Measurements from ENCODE around the gene ACVR2B.

ACVR2B gene

DNA sequence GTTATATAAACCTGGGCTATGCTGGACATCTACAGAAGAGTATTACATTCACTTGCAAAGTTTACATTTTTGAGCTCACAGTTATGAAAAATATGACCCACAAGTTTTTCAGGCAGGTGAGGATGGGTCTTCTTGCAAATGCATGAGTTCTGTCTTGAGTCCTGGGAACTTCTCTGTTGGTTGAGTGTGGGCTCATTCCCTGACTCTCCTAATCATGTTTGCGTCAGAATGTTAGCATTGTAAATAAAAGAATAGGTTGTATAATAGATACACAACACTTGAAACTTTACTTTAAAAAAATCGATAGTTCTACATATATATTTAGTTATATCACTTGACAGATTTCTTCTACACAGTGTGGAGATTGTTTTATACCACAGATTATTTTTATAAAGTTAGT lies 35.3 kb downstream of the ACVR2B start:
- no peak for DNase-seq (ENCODE audit: low spot score)

DNA sequence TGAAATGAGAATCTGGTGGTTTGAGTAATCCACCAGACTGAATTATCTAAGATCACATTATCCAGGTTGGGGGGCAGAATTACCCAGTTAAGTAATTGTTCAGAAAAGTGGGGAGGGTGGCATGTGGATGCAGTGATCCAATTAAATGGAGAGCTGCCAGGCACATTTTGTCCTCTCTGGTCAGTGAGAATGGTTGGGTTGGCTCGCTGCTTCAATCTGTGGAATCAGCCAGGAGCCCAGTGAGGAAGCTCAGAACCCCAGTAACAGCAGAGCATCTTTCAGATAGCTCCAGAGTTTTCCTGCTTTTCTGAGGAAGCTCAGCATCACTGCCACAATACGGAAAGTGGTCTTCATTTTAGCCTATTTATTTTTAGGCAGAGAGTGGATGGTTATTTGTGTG lies 36.1 kb downstream of the ACVR2B start:
- DNase-seq (ENCODE audit: low spot score) = no peak

DNA sequence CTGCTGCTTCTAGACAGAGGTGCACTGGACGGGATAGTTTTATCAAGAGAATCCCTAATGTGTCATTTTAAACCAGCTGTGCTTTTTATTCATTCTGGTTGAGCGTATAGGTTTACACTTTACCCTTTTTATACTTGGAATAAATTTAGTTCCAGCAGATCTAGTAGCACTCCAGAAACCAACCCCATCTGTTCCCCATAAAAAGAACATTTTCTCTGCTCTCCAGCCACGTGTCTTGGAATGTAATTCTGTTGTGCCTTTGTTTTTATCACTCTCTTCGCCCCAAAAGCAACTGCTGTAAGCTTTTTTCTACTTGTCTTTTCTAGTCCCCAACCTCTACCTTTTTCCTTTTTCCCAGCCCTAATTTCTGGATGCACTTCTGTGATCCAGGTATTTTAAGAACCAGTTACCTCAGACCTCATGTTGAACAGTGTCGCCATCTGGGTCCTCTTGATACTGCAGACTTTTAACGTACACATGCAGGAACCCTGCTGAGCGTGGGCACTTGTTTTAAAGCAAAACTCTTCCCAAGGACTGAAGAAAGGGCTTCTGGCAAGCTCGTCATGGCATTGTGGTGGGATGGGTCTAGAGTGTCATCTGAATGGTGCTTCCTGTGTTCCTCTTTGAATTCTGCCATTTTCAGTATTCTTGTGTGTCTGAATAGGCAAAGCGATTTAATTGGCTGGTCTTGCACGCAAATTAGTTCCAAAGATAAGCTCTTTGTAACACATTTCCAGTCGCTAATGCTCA lies 36.8 kb downstream of the ACVR2B start:
- DNase-seq (ENCODE audit: low spot score) = no peak

DNA sequence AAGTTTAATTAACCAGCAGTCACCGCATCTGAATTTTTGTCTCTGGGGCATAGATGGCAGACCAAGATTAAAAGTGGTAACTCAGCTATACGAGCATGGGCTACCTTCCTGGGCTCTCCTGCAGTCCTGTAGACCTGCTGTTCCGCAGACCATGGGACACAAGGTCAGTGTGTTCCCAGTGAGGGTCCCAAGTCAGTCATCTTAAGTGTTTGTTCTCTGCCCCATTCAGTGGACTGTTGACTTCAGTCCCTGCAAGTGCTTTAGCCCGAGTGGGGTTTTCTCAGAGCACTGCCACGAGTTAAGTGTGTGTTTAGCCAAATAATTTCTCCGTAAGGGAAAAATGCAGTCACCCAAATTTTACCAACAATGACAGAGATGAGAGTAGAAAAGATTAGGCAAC lies 37.5 kb downstream of the ACVR2B start:
- no peak for DNase-seq (ENCODE audit: low spot score)

DNA sequence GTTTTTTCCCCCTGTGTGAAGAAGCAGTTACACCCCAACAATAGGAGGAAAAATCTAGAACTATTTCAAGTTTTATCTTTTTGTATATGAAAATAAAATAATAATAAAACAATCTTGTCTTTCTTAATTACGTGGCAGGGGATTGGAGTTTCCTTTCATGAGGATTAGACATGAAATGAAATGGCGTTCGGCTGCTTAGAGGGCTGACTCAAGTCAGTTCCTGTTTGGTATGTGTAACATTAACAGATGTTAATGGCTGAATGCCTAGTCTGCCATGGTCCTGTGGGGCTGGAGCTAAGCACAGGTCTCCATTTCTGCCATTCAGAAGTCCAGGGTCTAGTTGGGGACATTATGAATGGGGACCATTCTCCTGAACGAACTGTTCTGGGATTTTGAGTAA lies 39.3 kb downstream of the ACVR2B start:
- DNase-seq (ENCODE audit: low spot score) = peak; percentile 43

DNA sequence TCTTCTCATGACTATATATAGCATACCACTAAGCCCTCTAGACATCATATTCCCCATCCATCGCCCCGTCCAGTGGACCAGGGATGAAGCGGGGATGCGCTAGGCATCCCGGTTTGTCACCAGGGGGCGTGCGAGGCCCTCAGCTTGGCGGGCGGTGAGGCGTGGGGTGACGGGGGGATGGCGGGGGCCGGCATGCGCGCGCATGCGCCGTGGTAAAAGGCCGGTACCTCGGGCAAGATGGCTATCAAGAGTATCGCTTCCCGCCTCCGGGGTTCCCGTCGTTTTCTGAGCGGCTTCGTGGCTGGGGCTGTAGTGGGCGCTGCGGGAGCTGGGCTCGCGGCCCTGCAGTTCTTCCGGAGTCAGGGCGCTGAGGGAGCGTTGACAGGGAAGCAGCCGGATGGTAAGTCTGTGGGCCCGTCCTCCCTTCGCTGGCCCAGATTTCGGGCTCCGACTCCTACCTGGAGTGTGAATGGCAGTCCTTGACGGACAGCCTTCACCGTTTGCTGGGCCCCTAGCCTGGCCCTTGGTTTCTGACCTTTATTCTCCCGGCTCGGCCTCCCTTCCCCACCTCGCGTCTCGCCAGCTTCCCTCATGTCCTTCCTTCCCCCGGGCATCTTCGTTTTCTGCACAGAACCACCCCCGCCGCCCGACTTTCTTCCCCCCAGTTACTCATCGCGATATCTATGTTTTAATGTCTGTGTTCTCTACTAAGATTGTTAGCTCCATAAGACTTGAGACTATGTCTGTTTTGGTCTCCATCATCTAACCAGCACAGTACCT lies 42.6 kb downstream of the ACVR2B start, which contains the start of gene EXOG:
TSS of gene EXOG (plus strand) at position 210 of the 780 bp plus-strand sequence. CDS start at position 238, 28 bp downstream.
- peak; percentile 100 for DNase-seq (ENCODE audit: low spot score)

DNA sequence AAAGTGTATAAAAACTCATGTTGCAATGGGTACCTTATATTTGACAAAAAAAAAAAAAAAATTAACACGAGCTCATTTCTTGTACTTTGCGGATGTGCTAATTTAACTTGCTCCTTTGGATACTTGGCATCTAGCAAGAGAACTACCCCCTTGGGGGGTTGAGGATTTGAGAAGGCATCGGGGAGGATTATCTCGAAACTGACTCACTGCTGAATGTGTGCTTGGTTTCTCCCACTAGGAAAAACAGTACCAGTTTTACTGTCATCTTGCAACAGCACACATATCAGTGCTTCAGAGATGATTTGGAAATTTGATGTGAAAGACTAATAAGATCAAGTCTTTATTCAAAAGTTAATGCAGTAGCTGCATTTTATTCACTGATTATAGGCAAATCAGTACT lies 43.3 kb downstream of the ACVR2B start:
- DNase-seq (ENCODE audit: low spot score) = peak; percentile 24

DNA sequence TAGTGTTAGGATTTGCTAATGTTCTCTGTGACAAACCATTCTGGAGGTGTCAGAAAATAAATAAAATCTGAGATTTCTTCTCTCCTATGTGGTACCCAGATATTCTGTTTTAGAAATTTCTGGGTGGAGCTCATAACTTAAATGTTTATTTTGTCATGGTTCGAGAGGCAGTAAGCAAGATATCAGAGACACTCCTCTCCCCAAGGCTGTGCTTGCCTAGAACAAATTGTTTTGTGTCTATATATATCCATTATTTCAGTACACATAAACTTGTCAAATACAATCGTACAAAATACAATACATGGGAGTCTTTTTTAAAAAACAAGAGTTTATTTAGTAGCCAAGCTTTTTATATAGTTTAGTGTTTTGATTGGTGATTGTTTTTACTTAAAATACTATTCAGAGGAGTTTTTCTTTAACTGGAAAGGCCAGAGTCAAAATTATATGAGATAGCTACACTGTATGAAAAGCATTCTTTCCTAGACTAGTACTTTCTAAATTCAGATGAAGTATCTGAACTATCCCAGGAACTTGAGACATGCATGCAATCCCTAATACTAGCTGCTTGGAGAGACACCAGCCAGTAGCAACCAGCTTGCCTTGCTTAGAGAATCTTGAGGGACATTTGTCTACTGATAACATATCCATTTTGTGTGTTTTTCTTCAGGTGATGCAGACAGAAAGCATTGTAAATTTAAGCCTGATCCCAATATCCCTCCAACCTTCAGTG lies 47.2 kb downstream of the ACVR2B start:
- DNase-seq (ENCODE audit: low spot score) = no peak

DNA sequence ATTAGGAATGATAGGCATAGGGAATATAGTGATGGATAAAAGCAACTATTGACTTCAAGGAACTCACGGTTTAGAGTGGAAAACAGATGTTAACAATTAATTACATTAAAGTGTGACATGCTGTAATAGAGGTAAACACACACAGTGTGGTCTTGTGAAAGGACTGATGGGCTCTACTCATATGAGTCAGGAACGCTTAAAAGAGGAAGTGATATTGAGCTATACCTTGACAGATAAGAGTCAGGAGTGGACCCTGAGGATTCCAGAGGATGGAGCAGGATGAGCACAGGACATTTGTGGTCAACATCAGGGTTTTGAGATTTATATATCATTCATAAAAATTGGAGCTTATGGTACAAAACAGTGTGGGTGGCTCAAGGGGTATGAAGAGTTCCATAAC lies 53.4 kb downstream of the ACVR2B start:
- DNase-seq (ENCODE audit: low spot score) = no peak

DNA sequence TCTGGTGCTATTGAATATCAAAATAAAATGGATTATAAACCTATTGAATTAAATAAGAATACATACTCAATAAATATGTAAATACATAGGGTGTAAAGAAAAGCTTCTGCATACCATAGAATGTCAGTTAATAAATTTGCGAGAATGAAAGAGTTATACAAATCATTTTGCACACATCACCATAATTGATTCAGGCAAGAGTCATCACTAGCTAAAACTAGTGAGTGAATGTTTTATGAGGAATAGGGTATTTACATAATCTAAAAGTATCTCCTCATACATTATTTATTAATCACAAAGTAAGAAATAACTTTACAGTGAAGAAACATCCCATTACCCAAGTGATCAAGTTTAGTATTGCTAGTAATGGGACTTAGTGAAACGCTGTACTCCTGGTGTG lies 56.0 kb downstream of the ACVR2B start:
- DNase-seq (ENCODE audit: low spot score) = no peak

DNA sequence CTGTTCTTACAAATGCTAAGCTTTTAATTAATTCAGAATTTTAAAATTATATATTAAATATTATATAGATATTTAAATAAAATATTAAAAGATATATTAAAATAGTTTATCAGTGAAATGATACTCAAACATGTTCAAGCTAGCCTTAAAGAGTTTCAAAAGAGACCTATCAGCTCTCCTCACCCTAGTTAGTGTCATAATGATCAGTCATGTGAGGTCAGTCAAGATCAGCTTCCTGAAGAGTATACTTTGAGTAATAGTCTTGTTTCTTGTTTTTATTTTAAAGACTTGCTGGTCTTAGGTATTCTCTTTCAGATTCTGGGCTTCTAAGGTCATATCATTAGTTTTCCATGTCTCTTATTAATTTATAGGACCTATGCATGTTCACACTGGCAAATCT lies 56.9 kb downstream of the ACVR2B start:
- DNase-seq (ENCODE audit: low spot score) = no peak

DNA sequence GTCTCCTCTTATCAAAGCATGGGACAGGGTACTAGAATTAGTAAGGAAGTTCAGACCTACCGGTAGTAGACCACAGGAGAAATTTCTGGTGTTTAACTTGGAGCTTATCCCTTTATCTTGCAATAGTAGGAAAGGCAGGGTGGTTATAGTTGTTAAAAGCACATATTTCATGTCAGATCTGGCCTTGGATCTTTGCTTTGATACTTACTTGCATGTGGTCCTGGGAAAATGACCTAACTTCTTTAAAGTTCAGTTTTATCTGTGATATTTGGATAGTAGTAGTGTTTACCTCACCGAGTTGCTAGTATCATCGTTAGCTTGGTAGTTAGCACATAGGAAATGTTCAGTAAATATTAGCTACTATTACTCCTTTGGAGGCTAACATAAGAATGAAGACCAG lies 57.9 kb downstream of the ACVR2B start:
- DNase-seq (ENCODE audit: low spot score) = no peak

DNA sequence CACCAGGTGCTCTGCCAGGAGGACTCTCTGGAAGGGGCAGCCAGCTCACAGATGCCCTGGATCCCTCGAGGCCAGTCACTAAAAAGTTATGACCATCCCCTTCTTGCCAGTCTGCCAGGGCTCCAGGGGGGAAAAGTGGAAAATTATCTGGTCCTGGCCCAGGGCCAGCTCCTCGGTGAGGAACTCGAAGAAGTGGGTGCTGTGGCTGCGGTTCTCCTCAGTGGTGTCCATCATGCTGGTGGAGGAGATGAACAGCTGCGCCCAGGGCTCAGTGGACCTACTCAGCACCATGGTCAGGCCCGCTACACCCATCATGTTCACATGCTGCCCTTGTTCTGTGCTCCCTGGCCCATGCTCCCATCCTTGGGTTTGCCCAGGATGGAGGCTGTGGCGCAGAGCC lies 61.7 kb downstream of the ACVR2B start:
- DNase-seq (ENCODE audit: low spot score) = no peak

DNA sequence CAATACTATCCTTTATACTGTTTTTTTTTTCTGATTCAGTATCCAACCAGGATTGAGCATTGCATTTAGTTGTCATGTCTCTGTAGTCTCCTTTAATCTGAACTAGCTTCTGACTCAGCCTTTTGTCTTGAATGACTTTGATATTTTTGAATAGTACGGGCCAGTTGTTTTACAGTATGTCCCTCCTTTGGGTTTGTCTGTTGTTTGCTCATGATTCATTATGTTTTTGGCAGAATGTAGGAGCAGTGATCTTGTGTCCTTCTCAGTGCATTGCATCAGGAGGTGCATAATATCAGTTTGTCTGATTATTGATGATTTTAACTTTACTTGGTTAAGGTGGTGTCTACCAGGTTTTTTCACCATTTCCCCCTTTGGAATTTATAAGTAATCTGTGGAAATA lies 63.0 kb downstream of the ACVR2B start:
- DNase-seq (ENCODE audit: low spot score) = no peak

DNA sequence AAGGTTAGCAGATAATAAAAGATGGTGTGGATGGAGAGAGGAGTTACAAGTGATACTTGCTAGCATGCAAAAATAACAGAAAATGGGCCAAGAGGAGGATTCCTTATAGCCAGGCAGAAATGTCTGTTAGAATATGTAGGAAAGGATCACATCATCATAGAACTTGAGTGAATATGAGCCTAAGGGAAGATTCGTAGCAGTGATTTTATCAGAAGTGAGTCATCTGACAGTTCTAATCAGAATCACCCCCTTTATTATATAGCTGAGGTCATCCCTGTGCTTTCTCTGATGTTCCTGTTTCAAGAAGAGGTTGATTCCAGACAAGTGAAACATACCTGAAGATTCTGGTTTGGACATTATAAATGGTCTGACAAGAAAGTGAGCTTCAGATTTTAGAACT lies 65.3 kb downstream of the ACVR2B start:
- peak; percentile 18 for DNase-seq (ENCODE audit: low spot score)

DNA sequence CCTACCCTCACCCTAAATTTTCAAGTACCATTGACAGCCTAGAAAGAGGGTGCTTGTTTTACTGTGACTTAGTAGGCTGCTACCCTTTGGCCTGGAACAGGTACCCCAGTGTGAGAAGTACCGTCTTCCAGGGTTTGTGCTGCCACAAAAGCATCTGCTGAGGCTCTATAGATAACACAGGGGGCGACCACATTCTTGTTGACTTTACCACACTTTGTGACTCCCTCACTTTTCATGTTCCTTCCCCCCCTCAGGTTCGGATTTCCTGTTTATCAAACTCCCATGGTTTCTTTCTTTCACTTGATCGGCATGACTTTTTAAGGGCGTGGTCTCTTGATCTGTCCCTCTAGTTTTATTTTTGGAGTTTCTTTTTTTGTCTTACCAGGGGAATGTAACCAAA lies 66.0 kb downstream of the ACVR2B start:
- DNase-seq (ENCODE audit: low spot score) = no peak

DNA sequence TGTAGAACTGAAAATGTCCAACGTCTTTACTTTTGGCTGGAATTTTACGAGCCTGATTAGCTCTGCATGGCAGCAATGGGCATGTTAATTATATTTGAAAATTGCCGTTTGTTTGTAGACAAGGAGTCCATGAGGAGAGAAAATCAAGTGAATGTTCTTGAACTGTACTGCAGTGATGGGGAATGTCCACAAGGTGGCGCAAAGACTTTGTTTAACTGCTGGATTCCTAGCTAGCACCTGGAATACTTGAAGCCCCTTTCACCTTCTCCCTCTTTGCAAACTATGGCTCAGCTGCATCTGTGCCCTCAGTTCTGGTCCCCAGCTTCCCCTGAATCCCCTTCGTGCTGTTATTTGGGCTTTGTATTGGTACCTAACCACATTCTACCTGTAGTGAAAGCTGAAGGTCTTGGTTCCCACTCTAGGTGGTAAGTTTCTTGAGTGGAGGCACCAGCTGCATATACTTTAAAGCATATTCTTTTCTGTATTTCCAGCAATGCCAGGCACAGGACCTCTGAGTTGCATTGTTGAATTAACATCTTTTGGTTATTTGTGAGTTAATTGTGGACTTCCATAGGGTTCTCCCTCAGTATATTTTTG lies 67.8 kb downstream of the ACVR2B start:
- DNase-seq (ENCODE audit: low spot score) = peak; percentile 75

DNA sequence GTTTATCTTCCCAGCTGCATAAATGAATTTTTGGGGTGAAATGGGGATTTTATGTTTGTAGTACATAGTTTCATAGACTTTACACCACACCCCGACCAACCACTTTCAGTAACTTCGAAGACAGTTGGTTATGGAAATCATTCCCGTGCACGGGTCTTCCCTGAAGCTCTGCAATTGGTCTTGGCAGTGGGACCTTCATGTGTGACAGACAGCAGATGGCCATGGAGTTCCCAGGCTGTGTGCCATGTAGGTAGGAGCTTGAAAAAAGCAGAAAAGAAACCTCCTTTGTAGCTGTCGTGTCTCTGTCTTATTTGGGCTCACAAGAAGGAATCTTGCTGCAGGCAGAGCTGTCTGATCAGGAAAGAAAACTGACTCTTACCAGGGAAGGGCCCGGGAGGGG lies 68.3 kb downstream of the ACVR2B start:
- DNase-seq (ENCODE audit: low spot score) = no peak

DNA sequence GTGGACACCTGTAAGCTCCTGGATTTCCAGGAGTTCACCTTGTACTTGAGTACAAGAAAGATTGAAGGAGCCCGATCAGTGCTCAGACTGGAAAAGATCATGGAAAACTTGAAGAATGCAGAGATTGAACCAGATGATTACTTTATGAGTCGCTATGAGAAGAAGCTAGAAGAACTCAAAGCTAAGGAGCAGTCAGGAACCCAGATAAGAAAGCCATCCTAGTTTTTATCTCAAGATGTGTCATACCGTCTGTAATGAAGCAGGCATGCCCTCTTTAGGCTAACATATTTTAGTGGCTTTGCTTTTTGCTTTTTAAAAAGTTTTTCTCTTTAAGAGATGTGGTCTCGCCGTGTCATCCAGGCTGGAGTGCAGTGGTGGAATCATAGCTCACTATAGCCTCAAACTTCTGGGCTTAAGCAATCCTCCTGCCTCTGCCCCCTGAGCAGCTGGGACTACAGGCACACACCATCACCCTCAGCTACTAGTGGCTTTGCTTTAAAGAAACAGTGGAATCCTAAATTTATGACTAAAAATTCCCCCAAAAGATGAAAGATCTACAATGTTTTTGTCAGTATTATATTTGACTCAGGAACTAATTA lies 70.5 kb downstream of the ACVR2B start:
- DNase-seq (ENCODE audit: low spot score) = no peak

DNA sequence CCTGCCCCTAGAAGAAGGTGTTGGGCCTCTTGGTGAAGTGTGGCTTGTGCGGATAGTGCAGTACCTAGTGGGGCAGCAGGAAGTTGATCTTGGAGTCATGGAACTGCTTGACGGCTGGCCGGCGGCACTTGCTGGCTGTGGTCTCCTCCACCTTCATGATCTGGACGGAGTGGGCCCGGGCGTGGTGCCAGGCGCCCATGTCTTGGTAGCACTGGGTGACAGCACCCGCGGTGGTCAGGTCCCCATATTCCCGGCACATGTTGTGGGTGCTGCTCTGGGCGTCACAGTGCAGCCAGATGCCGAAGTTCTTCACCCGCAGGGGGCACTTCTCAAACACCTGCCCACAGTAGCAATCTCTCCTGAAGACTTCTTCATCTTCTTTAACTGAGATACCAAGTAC lies 73.1 kb downstream of the ACVR2B start:
- DNase-seq (ENCODE audit: low spot score) = no peak

DNA sequence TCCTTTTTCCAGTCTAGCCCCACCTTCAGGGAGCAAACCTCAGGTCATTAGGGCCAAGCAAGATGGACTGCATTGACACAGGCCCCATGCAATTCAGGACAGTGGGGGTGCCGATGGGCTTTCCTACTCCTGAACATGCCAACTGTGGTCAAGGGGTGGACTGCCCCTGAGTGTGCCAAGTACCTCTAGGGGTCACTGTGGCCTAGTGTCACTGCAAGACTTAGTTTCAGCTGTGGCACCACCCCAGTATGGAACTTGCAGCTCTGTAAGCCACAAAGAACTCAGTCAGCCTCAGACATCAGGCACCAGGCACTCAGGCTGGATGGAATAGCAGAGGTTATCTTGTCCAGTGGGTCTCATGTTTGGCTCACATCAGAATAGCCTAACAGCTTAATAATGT lies 74.8 kb downstream of the ACVR2B start:
- DNase-seq (ENCODE audit: low spot score) = no peak

DNA sequence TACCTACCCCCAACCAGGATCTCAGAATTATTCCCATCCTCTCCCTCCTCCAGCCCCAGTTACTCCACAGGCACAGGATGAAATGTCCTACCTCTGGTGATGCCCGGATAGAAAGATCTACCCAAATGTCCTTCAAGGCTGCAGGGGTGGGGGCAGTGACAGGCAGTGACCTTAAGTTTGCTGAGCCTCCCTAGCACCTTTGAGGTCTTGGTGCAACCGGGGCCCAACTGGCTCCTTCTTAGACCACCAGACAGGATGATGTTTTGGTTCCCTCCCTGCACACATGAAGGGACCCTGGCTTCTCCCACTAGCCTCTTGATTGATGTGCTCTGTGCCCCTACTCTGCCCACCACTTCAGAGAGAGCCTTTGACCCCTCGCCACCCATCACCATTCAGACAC lies 78.8 kb downstream of the ACVR2B start:
- no peak for DNase-seq (ENCODE audit: low spot score)

Data from AG08395 (cell line).